ENCODE data around the gene XIAP.
"Not testable (repeated sequence)": the region's sequence is repeated elsewhere in the genome, so short reads cannot be mapped to it uniquely, and the experiment has no call there.

XIAP gene

DNA sequence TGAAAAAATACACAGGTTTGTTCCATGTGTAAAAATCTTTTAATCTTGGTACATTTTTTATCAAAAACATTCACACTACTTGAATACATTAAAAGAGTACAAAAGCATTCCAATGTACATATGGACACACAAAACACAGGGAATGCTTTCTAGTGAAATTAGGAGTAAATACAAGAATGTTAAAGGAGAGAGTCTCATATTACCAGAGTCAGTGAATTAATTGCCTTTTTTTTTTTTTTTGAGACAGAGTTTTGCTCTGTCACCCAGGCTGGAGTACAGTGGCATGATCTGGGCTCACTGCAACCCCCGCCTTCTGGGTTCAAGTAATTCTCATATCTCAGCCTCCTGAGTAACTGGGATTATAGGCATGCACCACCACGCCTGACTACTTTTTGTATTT lies 17.0 kb downstream of the XIAP start:
- no peak for DNase-seq

- no peak for DNase-seq
Observed at GRCh38 chrX:123878252-123878721, 18.4 kb downstream of the XIAP start.

GRCh38 chrX:123881330-123881729 lies 21.5 kb downstream of the XIAP start:
- DNase-seq: no peak

GRCh38 chrX:123882391-123882790 lies 22.5 kb downstream of the XIAP start:
- DNase-seq: no peak

DNA sequence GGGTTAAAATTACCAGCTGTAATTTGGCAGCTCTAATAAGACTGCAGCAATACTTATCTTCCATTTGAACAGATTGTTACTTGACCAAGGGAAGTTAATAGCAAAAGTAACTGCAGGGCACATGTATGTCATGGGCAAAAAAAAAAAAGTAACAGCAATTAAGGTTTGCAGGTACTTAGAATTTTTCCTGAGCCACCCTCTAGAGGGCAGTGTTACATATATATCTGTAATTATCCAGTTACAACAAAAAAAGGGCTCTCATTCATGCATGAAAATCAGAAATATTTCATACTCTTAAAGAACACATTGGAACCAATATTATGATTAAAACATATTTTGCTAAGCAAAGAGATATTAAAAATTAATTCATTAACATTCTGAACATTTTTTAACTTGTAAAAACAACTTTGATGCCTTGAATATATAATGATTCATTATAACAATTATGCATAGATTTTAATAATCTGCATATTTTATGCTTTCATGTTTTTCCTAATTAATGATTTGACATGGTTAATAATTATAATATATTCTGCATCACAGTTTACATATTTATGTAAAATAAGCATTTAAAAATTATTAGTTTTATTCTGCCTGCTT lies 25.1 kb downstream of the XIAP start:
- no peak for DNase-seq

DNA sequence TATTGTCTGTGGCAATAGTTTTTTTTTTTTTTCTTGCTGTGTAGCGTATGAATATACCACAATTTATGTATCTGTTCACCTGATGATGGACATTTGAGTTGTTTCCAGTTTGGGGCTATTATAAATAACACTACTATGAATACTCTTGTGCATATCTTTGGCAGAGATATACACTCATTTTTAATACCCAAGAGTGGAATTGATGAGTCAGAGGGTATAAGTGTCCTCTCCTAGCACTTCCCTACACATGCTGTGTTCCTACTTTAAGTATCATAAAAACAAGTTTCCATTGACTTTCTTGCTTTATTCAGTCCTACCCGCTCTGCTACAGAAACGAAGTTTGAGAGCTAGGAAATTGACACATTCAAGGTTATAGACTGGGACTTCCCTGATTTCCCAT lies 39.8 kb downstream of the XIAP start:
- DNase-seq: no peak

- not testable (repeated sequence) for DNase-seq
Observed at GRCh38 chrX:123903261-123903660, 43.4 kb downstream of the XIAP start.

DNA sequence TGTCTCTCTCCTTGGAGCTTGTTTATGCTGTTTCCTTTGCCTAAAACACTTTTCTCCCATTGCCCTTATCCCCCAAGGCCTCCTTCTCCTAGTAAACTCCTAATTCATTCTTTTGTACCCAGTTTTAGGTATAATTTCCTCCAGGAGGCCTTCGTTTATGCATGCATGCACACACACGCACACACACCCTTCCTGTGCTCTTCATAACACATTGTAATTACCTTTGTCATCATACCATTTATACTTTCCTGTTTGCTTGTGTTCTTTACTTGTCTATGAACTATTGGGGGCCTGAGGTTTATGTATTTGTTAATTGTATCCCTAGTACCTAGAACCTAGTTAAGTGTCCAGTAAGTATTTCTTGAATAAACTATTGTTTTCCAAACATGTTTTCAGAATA lies 45.5 kb downstream of the XIAP start:
- no peak for DNase-seq

DNA sequence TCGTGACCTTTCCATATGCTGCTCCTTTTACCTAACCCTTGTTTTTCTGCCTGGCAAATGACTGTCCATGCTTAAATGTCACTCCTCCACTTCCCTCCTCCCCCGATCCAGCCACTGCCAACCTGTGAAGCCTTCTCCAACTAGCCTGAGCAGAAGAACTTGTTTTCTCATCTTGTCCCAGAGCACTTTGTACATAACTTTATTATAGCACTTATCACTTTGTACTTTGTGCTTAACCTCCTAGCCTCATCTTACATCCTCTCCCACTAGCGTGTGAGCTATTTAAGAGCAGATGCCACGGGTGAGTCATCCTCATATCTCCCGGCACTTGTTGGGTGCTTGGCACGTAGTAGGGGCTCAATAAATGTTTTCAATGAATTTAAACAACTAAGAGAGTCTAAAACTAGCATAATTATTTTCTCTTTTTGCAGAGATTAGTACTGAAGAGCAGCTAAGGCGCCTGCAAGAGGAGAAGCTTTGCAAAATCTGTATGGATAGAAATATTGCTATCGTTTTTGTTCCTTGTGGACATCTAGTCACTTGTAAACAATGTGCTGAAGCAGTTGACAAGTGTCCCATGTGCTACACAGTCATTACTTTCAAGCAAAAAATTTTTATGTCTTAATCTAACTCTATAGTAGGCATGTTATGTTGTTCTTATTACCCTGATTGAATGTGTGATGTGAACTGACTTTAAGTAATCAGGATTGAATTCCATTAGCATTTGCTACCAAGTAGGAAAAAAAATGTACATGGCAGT lies 46.9 kb downstream of the XIAP start:
- no peak for DNase-seq

DNA sequence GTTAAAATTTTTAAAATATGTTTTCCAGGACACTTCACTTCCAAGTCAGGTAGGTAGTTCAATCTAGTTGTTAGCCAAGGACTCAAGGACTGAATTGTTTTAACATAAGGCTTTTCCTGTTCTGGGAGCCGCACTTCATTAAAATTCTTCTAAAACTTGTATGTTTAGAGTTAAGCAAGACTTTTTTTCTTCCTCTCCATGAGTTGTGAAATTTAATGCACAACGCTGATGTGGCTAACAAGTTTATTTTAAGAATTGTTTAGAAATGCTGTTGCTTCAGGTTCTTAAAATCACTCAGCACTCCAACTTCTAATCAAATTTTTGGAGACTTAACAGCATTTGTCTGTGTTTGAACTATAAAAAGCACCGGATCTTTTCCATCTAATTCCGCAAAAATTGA lies 49.7 kb downstream of the XIAP start:
- DNase-seq: no peak

- no peak for DNase-seq
Observed at GRCh38 chrX:123917069-123917468, 57.2 kb downstream of the XIAP start.

GRCh38 chrX:123918106-123918721 lies 58.4 kb downstream of the XIAP start:
- DNase-seq: no peak

GRCh38 chrX:123920105-123920785 lies 60.4 kb downstream of the XIAP start:
- no peak for DNase-seq

DNA sequence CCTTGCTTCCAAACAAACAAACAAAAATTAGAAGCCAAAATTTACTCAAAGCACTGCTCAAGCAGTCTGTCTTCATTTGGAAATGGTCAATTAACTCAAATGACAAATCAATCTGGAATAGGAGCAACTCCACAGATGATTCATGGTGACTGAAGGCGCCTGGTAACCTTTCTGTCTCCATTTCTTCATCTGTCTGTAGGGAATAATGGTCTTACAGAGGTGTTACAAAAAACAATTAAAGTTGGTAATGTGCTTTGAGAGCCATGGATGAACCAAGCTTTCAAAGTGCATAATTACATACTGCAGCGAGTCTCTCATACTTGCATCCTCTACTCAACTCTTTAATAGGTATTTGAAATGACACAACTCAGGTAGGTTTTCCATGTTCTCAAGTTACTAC lies 63.4 kb downstream of the XIAP start:
- DNase-seq: no peak

- DNase-seq: no peak
Observed at GRCh38 chrX:123924186-123924585, 64.3 kb downstream of the XIAP start.

GRCh38 chrX:123927845-123928244 lies 68.0 kb downstream of the XIAP start:
- DNase-seq: no peak

- DNase-seq: not testable (repeated sequence)
Observed at GRCh38 chrX:123932055-123932454, 72.2 kb downstream of the XIAP start.

DNA sequence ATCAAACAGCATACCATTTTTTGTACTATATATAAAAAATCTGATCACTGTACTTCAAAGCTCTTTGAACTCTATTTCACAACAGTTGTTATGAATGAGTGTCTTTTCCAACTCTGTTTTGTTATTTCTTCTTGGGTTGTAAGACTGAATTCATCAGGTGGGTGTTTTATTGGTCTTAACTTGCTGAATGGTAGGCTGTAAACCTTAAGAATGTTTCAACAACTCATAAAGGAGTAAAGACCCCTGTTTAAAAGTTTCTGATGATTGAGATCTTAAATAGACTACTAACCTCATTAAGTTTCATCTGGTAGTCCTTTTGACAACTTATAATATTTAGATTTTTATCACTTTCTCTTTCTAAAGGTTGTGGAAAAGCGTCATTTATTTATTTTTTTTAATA lies 83.2 kb downstream of the XIAP start:
- no peak for DNase-seq

GRCh38 chrX:123943488-123943887 lies 83.6 kb downstream of the XIAP start:
- no peak for DNase-seq

DNA sequence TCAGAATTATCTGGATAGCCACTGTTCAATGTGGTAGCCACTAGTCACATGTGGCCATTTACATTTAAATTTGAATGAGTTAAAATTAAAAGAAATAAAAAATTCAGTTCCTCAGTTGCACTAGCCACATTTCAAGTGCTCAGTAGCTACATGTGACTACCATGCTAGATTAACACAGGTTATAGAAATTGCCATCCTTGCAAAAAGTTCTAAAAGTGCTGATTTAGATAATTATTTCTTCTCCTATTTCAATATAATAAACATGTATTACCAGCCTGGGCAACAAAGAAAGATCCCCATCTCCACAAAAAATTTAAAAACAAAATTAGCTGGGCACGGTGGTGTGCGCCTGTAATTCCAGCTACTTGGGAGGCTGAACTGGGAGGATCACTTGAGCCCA lies 90.0 kb downstream of the XIAP start:
- DNase-seq: no peak

DNA sequence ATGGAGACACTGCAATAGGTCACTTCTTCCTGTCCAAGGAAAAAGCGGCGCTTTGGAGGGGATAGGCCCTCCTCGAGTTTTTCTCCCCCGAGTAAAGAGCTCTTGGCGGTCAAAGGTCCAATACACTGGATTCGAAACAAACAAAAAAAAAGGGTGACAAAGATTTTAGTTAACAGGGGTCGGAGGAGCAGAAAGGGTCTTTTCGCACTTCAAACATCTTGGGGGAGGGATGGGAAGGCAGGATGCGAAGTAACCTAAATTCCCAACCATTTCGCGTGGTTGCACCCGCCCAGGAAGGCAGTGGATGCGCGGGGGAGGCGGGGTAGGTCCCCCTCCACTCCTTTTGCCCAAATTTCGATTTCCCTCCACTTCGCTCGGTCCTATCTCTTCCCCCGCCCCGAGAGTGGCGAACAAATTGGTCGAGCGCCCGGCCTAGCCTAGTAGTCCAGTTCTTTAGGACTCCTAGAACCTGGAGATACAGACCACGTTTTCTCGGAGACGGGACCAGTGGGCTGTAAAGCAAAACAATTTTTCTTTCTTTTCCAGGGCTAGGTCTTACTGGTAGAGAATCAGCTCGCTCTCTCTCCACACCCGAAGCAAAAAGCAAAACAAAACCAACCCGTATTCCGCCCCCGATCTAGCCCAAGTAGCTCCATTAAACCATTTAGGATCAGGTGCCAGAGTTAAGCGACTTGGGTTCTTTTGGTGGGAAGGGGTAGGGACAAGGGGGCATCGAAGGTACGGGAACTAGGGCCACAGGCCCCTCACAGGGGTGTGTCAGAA lies 99.6 kb downstream of the XIAP start:
- DNase-seq: no peak

- no peak for DNase-seq
Observed at GRCh38 chrX:123960956-123961267, 101.1 kb downstream of the XIAP start.

Measured in activated CD8-positive, alpha-beta memory T cell treated with anti-CD3 and anti-CD28 coated beads for 24 hours (primary cell).